GM10266 (cell line): ENCODE results near the gene NUP85.

Experiments used
- DNase-seq: peaks from one replicate; pipeline ENCODE4 v3.0.0; 2012; ENCODE audit errors: extremely low spot score
- TF ChIP-seq, protein P1 (sequence below): IDR thresholded peaks from 2 replicates; pipeline ENCODE4 v1.5.1; 2012; ENCODE audit warnings: mild to moderate bottlenecking, low read depth; ENCODE audit not compliant: control insufficient read depth, insufficient read depth; ENCODE audit errors: missing control alignments

Gene NUP85

DNA sequence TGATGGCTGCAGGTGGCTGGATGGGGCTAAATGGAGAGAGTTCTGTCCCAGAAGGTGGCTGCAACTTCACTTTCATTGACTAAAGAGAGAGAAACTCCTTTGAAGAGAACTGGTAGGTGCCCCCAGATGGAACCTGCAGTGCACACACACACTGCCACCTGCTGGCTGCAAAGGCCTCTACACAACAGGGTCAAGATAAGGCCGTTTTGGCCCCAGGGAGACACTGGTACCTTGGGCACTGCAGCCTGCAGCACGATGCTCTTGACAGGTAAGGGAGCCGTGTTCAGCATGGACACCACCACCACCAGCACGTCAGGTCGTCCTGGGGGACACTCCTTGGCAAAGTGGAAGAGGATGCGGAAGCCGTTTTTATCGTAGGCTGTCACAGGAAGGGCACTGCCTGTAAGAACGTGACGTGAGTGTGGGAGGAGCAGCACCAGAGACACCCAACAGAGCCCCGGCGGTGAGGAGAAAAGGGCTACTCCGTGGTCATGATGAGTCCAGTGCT, 33.3 kb downstream of the NUP85 start:
- TF ChIP-seq, protein P1, sequence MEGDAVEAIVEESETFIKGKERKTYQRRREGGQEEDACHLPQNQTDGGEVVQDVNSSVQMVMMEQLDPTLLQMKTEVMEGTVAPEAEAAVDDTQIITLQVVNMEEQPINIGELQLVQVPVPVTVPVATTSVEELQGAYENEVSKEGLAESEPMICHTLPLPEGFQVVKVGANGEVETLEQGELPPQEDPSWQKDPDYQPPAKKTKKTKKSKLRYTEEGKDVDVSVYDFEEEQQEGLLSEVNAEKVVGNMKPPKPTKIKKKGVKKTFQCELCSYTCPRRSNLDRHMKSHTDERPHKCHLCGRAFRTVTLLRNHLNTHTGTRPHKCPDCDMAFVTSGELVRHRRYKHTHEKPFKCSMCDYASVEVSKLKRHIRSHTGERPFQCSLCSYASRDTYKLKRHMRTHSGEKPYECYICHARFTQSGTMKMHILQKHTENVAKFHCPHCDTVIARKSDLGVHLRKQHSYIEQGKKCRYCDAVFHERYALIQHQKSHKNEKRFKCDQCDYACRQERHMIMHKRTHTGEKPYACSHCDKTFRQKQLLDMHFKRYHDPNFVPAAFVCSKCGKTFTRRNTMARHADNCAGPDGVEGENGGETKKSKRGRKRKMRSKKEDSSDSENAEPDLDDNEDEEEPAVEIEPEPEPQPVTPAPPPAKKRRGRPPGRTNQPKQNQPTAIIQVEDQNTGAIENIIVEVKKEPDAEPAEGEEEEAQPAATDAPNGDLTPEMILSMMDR = peak; percentile 84
- peak; percentile 76 for DNase-seq

DNA sequence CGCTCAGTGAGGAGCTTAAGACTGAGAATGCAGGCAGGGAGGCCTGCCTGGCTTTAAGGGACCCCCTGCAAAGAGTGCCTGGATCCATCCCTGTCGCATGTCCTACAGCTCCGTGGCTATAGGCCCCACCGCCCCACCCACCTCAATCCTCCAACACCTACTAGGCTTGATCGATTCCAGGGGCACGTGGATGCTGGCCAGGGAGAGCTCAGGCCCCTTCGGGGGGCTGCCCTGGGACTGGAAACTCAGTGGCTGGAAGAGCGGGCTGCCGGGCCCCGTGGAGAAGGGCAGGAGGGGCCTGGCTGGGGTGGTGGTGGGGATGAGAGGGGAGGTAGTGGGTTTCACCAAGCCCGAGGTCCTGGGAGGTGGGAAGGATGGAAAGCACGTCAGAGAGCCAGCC, 33.7 kb downstream of the NUP85 start:
- TF ChIP-seq, protein P1 = no peak
- no peak for DNase-seq

DNA sequence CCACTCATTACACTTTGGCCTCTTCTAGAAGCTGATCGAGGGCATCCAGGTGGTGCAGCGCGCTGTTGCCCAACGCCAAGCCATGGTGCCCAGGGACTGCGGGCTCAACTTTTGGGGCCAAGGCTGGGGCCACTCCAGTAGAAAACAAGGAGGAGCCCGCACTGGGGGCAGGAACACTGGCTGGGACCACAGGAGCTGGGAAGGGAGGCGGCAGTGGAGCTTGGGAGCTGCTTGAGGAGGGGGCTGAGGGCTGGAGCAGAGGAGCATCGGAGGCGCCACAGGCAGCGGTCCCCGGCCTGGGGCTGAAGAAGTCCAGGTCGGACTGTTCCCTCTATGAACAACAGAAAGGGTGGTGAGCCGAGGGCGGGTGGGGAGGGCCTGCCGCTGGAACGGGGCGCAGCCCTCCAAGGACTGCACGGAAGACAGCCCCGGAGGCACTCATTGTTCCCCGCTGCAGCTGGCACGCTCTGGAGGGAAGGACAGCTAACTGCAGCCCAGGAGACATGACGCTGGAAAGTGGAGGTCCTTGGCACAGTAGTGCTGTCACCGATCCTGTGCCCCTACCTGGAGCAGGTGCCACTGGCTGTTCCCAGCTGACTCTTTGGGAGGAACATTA, 34.4 kb downstream of the NUP85 start:
- TF ChIP-seq, protein P1 = no peak
- no peak for DNase-seq

DNA sequence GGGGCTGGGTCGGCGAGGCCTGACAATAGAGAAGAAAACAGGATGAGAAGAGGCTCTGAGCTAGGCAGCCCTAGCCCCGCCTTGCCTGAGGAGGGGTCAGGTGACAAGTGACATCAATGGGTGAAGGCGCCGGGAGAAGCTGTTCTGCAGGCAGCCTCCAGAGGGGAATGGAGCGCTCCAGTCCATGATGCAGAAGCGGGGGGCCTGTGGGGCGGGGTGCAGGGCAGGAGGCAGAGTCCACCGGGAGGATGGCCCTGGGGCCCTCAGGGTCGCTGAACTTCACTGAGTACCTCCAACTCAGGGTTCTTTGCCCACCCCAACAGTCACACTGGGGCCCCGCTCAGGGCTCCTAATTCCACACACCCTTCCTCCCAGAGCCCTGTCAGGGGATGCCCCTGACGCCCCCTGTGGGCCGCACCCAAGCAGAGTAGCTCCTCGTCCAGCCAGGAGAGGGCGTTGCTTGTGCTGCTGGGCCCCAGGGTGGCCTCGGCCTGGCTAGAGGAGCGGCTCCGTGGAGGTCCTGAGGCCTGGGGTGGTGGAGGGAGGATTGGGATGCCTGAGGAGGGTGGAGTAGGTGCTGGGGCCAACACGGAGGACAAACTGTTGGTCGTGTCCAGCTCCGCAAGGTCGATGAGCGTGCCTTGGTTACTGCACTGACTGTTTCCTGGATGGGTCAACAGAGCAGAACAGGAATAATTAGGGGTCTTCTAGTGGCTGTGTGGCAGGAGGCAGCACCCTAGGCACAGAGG, 35.1 kb downstream of the NUP85 start:
- TF ChIP-seq, protein P1 = peak; percentile 68
- no peak for DNase-seq

DNA sequence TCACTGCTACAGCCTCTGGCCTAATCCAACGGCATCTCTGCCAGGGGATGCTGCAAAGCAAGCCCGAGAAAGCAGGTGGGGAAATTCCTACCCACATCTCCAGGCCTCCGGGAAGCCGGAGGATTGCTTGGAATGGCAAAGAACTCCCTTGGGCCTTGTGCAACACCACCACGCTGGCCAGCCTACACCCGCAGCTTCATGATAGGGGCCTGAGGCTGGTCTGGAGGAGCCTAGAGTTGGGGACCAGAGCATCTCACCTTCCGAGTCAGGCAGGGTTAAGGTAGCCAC, 35.6 kb downstream of the NUP85 start:
- TF ChIP-seq, protein P1 = no peak
- no peak for DNase-seq

DNA sequence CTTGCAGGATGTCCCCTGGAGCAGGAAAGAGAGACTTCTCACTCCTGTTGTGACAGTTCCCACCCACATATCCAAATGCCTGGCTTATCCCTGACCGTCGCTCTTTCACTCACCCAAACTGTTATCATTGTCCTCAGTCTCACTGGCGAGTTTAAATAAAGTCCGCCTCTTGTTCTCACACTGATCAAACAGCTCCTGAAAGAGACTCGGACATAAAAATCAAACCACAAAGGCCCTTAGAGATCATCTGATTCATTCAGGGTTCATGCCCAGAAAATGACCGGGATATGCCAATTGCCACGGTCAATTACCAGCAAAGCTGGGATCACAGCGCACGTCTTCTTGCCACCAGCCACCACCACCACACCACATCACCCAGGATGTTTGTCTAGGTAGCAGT, 36.0 kb downstream of the NUP85 start:
- TF ChIP-seq, protein P1 = no peak
- DNase-seq = no peak

DNA sequence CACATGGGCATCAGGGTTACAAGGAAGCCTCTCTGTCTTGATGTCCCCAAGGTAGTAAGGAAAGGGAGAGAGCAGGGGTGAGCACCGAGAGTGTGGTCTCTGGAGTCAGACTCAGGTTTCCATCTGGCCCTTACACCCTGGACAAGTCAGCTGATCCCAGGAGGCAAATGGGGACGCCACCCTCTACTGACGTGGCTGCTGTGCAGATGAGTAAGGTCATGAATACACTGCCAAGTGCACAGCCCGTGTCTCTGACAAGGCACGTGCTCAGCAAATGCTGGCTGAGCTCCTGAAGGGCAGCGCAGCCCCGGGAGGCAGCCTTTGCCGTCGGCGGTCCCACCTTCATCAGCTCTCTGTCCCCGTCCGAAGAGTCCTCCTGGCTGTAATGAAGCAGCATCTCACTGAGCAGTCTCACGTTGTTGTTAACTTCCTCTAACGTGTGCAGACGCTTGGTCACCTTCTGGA, 36.5 kb downstream of the NUP85 start:
- DNase-seq = no peak
- TF ChIP-seq, protein P1 = no peak
